SW 1271 (cell line): ENCODE measurements around the gene AKAP9.
"Not testable (repeated sequence)": the region's sequence is repeated elsewhere in the genome, so short reads cannot be mapped to it uniquely, and the experiment has no call there.

Experiments used
- DNase-seq, 2 experiments: peaks; one replicate each; lab custom pipeline; 2025; lab: John Stamatoyannopoulos, UW

The AKAP9 gene

DNA sequence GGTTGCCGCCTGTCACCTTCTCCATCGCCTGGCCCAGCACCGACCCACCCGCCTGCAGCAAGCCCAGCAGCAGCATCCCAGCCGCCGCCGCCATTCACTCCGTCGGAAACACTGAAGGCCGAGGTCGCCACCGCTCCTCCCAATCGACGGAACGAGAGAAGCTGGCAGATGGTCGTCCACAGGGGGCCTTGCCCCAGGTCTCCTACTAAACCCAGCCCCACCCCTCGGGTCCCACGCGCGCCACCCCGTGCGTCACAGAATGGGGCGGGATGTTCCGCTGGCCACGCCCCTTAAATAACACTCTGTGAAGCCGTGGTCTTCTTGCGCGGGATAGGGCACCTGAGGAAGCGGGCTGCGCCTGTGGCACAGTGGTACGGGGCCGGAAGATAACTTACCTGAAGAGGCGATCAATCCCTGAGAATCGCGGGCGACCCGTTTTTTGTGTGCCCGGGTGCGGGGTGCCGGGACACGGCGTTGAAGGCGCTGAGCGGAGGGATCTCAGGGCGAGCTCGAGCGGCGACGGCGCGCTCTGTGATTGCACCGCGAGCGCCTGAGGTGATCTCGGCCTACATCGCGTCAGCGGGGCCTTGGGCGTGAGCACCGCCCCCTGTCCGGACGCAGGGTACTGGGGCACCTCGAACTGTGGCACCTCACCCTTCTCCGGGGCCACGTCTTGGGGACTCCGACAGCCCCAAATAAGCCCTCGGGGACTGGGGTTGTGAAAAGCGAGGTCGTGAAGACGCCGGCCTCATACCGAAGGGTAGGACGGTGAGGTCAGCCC is 193.8 kb downstream of the AKAP9 start, which contains the start of gene CYP51A1:
TSS of gene CYP51A1 (minus strand) at position 207 of the 781 bp plus-strand sequence. CDS start at position 94, 113 bp downstream.
- DNase-seq, result peak; percentile 64 to 85

DNA sequence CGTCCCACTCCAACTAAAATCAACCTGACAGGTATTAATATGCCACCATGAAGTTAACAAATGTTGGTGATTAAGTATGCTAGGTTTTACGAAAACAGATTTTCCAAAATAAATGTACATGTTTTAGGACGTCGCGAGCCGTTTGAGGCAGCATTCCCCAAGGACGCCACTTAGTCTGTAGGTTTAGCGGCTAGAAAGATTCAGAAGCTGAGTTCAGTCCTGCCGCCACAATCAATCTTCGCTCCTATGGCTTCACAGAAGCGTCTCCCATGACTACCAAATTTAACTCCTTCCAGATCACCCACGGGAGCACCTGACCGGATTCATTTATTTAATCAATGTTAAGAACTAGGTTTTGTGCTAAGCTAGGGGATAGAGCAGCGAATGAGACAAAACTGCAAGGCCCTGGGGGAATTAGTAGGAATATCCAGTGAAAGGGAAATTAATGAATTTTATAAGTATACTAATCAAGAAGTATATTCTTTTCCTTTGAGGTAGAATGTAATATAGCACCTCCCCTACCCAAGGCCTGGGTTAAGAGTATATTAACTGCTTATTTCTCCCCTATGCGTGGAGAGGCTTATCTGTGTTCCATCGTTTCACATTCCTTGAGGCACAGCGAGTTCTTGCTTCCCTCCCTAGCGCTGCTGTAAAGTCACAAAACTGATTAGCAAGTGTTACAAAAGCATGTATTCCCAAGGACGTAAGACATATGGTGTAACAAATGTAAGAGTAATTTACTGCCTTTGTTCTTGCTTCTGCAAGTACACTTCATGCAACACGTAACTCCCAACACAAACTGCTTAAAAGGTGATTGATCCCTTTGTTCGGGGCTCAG is 194.6 kb downstream of the AKAP9 start:
- DNase-seq, result peak in 1 of 2 experiments; percentile 44

DNA sequence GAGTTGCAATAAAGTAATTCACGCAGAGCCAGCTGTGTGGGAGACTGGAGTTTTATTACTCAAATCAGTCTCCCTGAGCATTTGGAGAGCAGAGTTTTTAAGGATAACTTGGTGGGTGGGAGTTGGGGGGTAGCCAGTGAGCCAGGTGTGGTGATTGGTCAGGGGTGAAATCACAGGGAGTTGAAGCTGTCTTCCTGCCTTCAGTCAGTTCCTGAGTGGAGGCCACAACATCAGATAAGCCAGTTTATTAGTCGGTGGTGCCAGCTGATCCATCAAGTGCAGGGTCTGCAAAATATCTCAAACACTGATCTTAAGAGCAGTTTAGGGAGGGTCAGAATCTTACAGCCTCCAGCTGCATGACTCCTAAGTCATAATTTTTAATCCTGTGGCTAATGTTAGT is 196.9 kb downstream of the AKAP9 start:
- no peak for DNase-seq

DNA sequence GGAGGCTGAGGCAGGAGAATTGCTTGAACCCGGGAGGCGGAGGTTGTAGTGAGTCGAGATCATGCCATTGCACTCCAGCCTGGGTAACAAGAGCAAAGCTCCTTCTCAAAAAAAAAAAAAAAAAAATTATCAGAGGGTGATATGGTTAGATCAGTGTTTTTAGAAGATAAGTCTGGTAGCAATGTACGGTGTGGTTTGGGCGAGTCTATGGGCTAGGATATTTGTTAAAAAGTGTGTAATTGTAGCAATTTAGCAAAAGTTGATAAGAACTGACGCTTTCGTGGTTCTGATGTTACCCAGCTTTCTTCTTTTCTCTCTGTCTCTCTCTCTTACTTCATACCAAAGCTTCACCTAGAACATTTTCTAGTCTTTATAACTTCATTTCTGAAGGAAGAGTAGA is 200.5 kb downstream of the AKAP9 start:
- DNase-seq, result no peak

DNA sequence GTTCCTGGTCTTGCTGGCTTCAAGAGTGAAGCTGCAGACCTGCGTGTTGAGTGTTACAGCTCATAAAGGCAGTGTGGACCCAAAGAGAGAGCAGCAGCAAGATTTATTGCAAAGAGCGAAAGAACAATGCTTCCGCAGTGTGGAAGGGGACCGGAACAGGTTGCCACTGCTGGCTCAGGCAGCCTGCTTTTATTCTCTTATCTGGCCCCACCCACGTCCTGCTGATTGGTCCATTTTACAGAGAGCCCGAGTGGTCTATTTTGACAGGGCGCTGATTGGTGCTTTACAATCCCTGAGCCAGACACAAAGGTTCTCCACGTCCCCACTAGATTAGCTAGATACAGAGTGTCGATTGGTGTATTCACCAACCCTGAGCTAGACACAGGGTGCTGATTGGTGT is 202.1 kb downstream of the AKAP9 start:
- not testable (repeated sequence) for DNase-seq

DNA sequence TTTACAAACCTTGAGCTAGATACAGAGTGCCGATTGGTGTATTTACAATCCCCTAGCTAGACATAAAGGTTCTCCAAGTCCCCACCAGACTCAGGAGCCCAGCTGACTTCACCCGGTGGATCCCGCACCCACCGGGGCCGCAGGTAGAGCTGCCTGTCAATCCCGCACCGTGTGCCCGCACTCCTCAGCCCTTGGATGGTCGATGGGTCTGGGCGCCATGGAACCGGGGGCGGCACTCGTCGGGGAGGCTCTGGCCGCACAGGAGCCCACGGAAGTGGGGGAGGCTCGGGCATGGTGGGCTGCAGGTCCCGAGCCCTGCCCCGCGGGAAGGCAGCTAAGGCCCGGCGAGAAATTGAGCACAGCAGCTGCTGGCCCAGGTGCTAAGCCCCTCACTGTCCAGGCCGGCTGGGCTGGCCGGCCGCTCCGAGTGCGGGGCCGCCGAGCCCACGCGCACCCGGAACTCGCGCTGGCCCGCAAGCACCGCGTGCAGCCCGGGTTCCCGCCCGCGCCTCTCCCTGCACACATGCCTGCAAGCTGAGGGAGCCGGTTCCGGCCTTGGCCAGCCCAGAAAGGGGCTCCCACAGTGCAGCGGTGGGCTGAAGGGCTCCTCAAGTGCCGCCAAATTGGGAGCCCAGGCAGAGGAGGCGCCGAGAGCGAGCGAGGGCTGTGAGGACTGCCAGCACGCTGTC is 202.7 kb downstream of the AKAP9 start:
- not testable (repeated sequence) for DNase-seq

DNA sequence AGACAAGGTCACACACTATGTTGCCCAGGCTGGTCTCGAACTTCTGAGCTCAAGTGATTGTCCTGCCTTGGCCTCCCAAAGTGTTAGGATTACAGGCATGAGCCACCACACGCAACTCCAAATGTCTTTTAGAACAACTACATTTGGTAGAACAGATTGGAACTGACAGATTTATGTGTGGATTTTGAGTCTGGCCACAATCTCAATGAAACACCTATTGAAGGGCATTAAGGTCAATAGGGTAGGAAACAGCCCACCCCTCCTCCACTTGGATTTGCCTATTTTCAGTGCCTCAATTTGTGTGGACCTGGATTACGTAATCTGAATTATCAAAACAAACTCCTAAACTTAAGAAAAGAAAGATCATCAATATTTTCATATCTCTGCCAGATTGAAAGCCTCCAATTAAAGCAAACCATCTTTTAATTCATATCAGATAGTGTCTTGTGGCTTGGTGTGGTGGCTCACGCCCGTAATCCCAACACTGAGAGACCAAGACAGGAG is 209.1 kb downstream of the AKAP9 start:
- DNase-seq, result no peak

DNA sequence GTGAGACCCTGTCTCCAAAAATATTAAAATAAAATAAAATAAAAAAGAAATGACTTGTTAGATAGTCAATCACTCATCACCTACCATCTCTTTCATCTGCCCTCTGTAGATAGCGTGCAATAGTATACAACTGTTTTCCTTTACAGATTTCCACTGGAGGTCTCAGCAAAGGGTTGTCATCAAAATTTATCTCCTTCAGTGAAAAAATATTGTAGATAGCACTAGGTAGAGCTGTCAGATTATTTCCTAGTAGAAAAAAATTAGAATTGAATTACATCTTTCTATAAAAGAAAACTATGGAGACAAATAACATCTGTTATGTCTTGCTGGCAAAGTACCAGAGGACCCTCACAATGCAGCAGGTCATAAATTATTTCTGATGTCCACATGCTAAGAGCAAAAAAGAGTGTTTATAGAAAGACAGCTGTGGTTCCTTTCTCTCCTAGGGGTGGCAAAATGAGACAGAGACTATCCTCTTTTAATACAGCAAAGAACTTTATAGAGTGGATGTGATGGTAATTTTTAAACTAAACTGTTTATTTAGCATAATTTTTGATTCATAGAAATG is 209.9 kb downstream of the AKAP9 start:
- DNase-seq, result no peak

DNA sequence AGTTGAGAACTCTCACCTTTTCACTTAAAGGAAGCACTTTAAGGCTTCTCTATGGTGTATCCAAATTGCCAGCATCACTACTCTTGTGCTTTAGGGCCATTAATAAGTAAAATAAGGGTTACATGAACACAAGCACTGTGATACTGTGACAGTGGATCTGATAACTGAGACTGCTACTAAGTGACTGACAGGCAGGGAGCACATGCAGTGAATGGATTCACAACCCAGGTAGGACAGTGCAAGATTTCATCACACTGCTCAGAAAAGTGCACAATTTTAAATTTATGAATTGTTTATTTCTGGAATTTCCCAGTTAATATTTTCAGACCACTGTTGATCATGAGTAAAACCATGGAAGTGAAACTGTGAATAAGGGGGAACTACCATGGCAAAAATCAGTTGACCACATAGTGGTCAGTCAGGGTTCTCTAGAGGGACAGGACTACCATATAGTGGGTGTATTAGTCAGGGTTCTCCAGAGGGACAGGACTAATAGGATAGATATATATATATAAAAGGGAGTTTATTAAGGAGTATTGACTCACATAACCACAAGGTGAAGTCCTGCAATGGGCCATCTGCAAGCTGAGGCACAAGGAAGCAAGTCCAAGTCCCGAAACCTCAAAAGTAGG is 214.6 kb downstream of the AKAP9 start:
- DNase-seq, result no peak

DNA sequence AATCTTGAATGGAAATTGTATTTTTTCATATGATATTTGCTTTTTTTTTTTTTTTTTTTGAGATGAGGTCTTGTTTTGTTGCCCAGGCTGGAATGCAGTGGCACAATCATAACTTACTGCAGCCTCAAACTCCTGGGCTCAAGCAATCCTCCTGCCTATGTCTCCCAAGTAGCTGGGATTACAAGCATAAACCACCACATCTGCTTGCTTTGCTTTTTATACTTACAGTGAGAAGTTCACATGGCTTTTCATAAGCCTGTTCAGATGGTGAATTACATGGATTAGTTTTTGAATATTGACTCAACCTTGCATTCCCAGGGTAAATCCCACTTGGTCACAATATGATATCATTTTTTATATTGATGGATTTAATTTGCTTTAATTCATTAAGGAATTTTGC is 216.3 kb downstream of the AKAP9 start:
- no peak for DNase-seq

DNA sequence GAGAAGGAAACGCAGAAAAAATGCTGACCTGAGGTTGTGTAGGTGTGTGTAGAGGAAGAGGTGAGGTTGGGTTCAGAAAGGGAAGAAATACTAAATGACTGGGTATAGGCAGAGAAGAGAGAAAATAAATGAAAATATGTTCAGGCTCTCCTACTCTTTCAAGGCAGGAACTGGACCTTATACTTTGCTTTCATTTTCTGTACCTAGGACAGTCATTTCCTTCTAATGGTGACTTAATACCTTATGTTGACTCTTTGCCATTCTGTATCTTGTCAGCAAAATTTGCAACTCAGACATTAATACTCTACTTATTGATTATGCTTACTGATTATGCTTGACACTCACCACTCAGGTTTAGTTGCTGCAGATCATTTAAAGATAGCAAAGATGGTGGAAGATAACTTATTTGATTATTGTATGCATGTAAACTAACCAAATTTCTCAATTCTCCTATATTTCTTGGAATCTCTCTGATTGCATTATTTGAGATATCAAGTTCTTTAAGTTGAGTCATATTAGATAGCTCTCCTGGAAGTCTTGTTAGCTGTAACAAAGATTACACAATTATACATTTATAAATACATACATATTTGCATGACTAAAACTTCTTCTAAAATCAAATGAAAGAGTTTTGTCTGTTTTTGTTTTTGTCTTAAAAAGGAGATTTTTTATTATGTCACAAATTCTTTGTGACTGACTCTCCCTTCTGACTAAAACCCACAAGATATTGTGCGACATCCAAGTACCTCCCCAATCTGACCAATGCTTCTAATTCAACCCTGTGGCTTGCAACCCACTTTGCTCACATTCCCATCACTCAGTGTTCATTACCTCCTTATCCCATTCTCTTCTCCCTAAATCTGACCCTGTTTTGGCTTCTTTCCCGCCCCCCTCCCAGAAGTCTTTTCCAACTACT is 218.3 kb downstream of the AKAP9 start:
- DNase-seq, result no peak
